DND-41 (cell line): Measurements from ENCODE around the gene CD300LD.

ENCODE experiments used
- ATAC-seq: fragments of 200-7000 bp; cut with Tn5 transposase; 3 replicates; pipeline ENCODE4 v1.9.1; 2021; ENCODE audit warnings: low read depth; ENCODE audit not compliant: insufficient read depth
- DNase-seq: peaks from one replicate; pipeline ENCODE4 v3.0.0-alpha.2; 2020
- H2AFZ ChIP-seq: 2 replicates; pipeline ENCODE4 v1.6.0; 2012; ENCODE audit warnings: low read depth, low read length
- H3K27ac ChIP-seq: 2 replicates; pipeline ENCODE4 v1.5.1; 2012; ENCODE audit warnings: low read length, inconsistent platforms
- H3K27me3 ChIP-seq: fragments of 200-600 bp; sonication (generic); 2 replicates; pipeline ENCODE4 v1.6.0; 2012; ENCODE audit warnings: low read length, mild to moderate bottlenecking, inconsistent platforms; ENCODE audit not compliant: insufficient read depth, poor library complexity
- H3K36me3 ChIP-seq: 2 replicates; pipeline ENCODE4 v1.5.1; 2012; ENCODE audit warnings: low read length, inconsistent platforms; ENCODE audit not compliant: insufficient read depth
- H3K4me1 ChIP-seq: 2 replicates; pipeline ENCODE4 v1.5.1; 2012; ENCODE audit warnings: mild to moderate bottlenecking, low read length; ENCODE audit not compliant: insufficient read depth
- H3K4me2 ChIP-seq: 2 replicates; pipeline ENCODE4 v1.6.0; 2012; ENCODE audit warnings: mild to moderate bottlenecking, moderate library complexity, low read length, inconsistent platforms; ENCODE audit not compliant: insufficient read depth
- H3K4me3 ChIP-seq, 2 experiments: fragments of 200-600 bp in 1 of 2; shearing (Covaris generic) in 1 of 2; 2 replicates each; pipeline ENCODE4 v1.5.1; 2012 to 2016; ENCODE audit warnings: inconsistent platforms in 2 of 2, low read length in 2 of 2, mild to moderate bottlenecking in 2 of 2, low read depth in 1 of 2, moderate library complexity in 1 of 2
- H3K79me2 ChIP-seq: 2 replicates; pipeline ENCODE4 v1.6.0; 2012; ENCODE audit warnings: low read length, inconsistent platforms; ENCODE audit not compliant: insufficient read depth
- H3K9ac ChIP-seq: 2 replicates; pipeline ENCODE4 v1.6.0; 2012; ENCODE audit warnings: low read depth, mild to moderate bottlenecking, inconsistent platforms, low read length, moderate library complexity
- H3K9me3 ChIP-seq: 2 replicates; pipeline ENCODE4 v1.5.1; 2012; ENCODE audit warnings: low read length, moderate library complexity, mild to moderate bottlenecking, inconsistent platforms; ENCODE audit not compliant: insufficient read depth, severe bottlenecking
- H4K20me1 ChIP-seq: 2 replicates; pipeline ENCODE4 v1.6.0; 2012; ENCODE audit warnings: low read length; ENCODE audit not compliant: insufficient read depth
- CTCF ChIP-seq: IDR thresholded peaks from 2 replicates; pipeline ENCODE4 v1.5.1; 2012; ENCODE audit warnings: borderline replicate concordance, low read length, moderate library complexity, mild to moderate bottlenecking; ENCODE audit not compliant: poor library complexity, severe bottlenecking; ENCODE audit errors: extremely low read depth
- EZH2 ChIP-seq: IDR thresholded peaks from 3 replicates; pipeline ENCODE4 v1.6.1; 2012; ENCODE audit warnings: borderline replicate concordance, low read depth, mild to moderate bottlenecking, moderate library complexity, low read length, inconsistent platforms; ENCODE audit not compliant: severe bottlenecking

The CD300LD gene

GRCh38 chr17:74599448-74599939 is 7.4 kb upstream of the CD300LD start:
- no peaks in the 10 kb centered on the region for H3K4me1 ChIP-seq
- H2AFZ ChIP-seq: no peak overlapping the region
- no peak for DNase-seq
- no peak overlapping the region for H3K9ac ChIP-seq
- no peak overlapping the region for H3K4me3 ChIP-seq
- H3K27me3 ChIP-seq: peaks cover 27% of the 10 kb centered on the region
- TF ChIP-seq EZH2: no peak
- no peak for TF ChIP-seq CTCF
- no peaks in the 10 kb centered on the region for H3K36me3 ChIP-seq
- ATAC-seq: no peak
- no peak overlapping the region for H3K4me2 ChIP-seq
- H3K27ac ChIP-seq: no peak overlapping the region
- H4K20me1 ChIP-seq: no peaks in the 10 kb centered on the region; the same call in 1 of the 2 replicates
- no peaks in the 10 kb centered on the region for H3K9me3 ChIP-seq
- H3K79me2 ChIP-seq: no peaks in the 10 kb centered on the region

GRCh38 chr17:74599023-74599399 is 6.9 kb upstream of the CD300LD start:
- DNase-seq: no peak
- no peaks in the 10 kb centered on the region for H3K36me3 ChIP-seq
- no peaks in the 10 kb centered on the region; the same call in 1 of the 2 replicates for H4K20me1 ChIP-seq
- H3K9ac ChIP-seq: no peak overlapping the region
- H3K27me3 ChIP-seq: peaks cover 26% of the 10 kb centered on the region
- TF ChIP-seq CTCF: no peak
- TF ChIP-seq EZH2: no peak
- no peak overlapping the region for H2AFZ ChIP-seq
- no peaks in the 10 kb centered on the region for H3K9me3 ChIP-seq
- H3K27ac ChIP-seq: no peak overlapping the region
- no peak overlapping the region for H3K4me3 ChIP-seq
- ATAC-seq: no peak
- H3K79me2 ChIP-seq: no peaks in the 10 kb centered on the region
- no peaks in the 10 kb centered on the region for H3K4me1 ChIP-seq
- H3K4me2 ChIP-seq: no peak overlapping the region

- Histone ChIP-seq H4K20me1 (no peaks in the 10 kb centered on the region; the same call in 1 of the 2 replicates), H3K36me3 (no peaks in the 10 kb centered on the region), H3K4me2 (no peak overlapping the region), H3K4me3 (no peak overlapping the region), H3K79me2 (no peaks in the 10 kb centered on the region), H3K9ac (no peak overlapping the region), H3K4me1 (no peaks in the 10 kb centered on the region), H3K9me3 (no peaks in the 10 kb centered on the region), H3K27me3 (peaks cover 20% of the 10 kb centered on the region), H3K27ac (no peak overlapping the region), H2AFZ (no peak overlapping the region)
- TF ChIP-seq CTCF (no peak), EZH2 (no peak)
- DNase-seq (no peak), ATAC-seq (no peak)
These were observed 6.4 kb upstream of the CD300LD start for GRCh38 chr17:74598346-74599022.
